ENCODE results near the gene USP32. TPM values are rescaled to one million over a fixed set of nuclear protein-coding genes. Genes with fewer than 3 reads are reported as not detected.

The USP32 gene
- total RNA-seq, 1 donor from 2014 or later, result 59.6 TPM

- no peak overlapping the region for H3K27ac Mint-ChIP-seq (ENCODE audit: unreplicated experiment)
- H3K4me1 Mint-ChIP-seq (ENCODE audit: low read depth, unreplicated experiment), result peaks cover 5% of the 10 kb centered on the region
Observed at GRCh38 chr17:60353773-60354172, 38.2 kb downstream of the USP32 start.

DNA sequence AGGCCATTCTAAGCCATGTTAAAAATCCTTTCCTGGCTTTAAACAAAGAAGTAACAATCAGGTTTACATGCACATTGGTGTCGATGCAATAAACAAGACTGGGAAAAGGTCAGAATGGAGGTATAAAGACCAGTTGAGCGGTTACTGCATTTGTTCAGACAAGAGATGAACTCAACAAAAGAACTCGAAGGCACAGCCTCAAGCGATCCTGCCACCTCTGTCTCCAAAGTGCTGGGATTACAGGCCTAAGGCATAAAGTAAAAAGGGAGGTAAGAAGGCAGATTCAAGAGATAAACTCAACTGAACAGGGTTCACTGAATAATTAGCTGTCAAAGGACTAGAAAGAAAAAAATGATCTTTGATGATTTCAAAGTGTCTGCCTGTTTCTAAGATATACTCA lies 39.4 kb downstream of the USP32 start:
- no peaks in the 10 kb centered on the region for H3K36me3 Mint-ChIP-seq (ENCODE audit: unreplicated experiment)
- no peak overlapping the region for H3K4me3 Mint-ChIP-seq (ENCODE audit: unreplicated experiment)
- TF ChIP-seq, protein P1, sequence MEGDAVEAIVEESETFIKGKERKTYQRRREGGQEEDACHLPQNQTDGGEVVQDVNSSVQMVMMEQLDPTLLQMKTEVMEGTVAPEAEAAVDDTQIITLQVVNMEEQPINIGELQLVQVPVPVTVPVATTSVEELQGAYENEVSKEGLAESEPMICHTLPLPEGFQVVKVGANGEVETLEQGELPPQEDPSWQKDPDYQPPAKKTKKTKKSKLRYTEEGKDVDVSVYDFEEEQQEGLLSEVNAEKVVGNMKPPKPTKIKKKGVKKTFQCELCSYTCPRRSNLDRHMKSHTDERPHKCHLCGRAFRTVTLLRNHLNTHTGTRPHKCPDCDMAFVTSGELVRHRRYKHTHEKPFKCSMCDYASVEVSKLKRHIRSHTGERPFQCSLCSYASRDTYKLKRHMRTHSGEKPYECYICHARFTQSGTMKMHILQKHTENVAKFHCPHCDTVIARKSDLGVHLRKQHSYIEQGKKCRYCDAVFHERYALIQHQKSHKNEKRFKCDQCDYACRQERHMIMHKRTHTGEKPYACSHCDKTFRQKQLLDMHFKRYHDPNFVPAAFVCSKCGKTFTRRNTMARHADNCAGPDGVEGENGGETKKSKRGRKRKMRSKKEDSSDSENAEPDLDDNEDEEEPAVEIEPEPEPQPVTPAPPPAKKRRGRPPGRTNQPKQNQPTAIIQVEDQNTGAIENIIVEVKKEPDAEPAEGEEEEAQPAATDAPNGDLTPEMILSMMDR (IDR thresholded peaks at IDR 0.05; ENCODE audit: partially characterized antibody, unreplicated experiment), result no peak
- peaks cover 2% of the 10 kb centered on the region for H3K9me3 Mint-ChIP-seq (ENCODE audit: unreplicated experiment)
- H3K27ac Mint-ChIP-seq (ENCODE audit: unreplicated experiment), result no peak overlapping the region
- H3K4me1 Mint-ChIP-seq (ENCODE audit: low read depth, unreplicated experiment), result peaks cover 5% of the 10 kb centered on the region
- DNase-seq, result no peak
- peaks cover 1% of the 10 kb centered on the region for H3K27me3 Mint-ChIP-seq (ENCODE audit: unreplicated experiment)

More at GRCh38 chr17:60353773-60354172, 38.2 kb downstream of the USP32 start:
- no peaks in the 10 kb centered on the region for H3K36me3 Mint-ChIP-seq (ENCODE audit: unreplicated experiment)
- peaks cover 1% of the 10 kb centered on the region for H3K27me3 Mint-ChIP-seq (ENCODE audit: unreplicated experiment)
- H3K9me3 Mint-ChIP-seq (ENCODE audit: unreplicated experiment), result peaks cover 2% of the 10 kb centered on the region
- TF ChIP-seq, protein P1 (IDR thresholded peaks at IDR 0.05; ENCODE audit: partially characterized antibody, unreplicated experiment), result no peak
- DNase-seq, result no peak
- no peak overlapping the region for H3K4me3 Mint-ChIP-seq (ENCODE audit: unreplicated experiment)

DNA sequence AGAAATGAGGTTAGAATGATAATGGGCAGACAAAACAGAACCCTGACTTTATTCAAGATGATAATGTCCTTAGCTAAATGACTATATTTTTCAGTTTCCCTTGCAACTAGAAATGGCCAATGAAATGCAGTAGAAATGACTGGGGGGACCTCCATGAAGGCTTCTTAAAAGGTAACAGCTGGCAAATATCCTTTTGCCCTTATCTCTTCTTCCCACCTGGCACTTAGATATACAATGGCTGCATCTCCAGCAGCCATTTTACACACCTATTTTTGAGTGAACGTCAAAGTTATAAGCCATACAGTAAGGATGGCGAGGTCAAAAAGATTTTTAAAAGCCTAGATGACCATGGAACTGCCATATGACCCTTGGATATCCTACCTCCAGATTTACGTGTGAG lies 39.9 kb downstream of the USP32 start:
- Mint-ChIP-seq H3K27me3 (ENCODE audit: unreplicated experiment) (peaks cover 1% of the 10 kb centered on the region), H3K36me3 (ENCODE audit: unreplicated experiment) (no peaks in the 10 kb centered on the region), H3K4me1 (ENCODE audit: low read depth, unreplicated experiment) (peaks cover 5% of the 10 kb centered on the region), H3K9me3 (ENCODE audit: unreplicated experiment) (peaks cover 2% of the 10 kb centered on the region), H3K4me3 (ENCODE audit: unreplicated experiment) (no peak overlapping the region), H3K27ac (ENCODE audit: unreplicated experiment) (no peak overlapping the region)
- DNase-seq, result no peak
- TF ChIP-seq, protein P1 (IDR thresholded peaks at IDR 0.05; ENCODE audit: partially characterized antibody, unreplicated experiment), result no peak

GRCh38 chr17:60351012-60351695 lies 40.8 kb downstream of the USP32 start:
- H3K36me3 Mint-ChIP-seq (ENCODE audit: unreplicated experiment), result no peaks in the 10 kb centered on the region

GRCh38 chr17:60348616-60349015 lies 43.3 kb downstream of the USP32 start:
- TF ChIP-seq, protein P1 (IDR thresholded peaks at IDR 0.05; ENCODE audit: partially characterized antibody, unreplicated experiment), result no peak
- no peaks in the 10 kb centered on the region for H3K9me3 Mint-ChIP-seq (ENCODE audit: unreplicated experiment)

More at GRCh38 chr17:60351012-60351695, 40.8 kb downstream of the USP32 start:
- Mint-ChIP-seq H3K9me3 (ENCODE audit: unreplicated experiment) (no peaks in the 10 kb centered on the region), H3K4me1 (ENCODE audit: low read depth, unreplicated experiment) (peaks cover 2% of the 10 kb centered on the region), H3K4me3 (ENCODE audit: unreplicated experiment) (no peak overlapping the region), H3K27ac (ENCODE audit: unreplicated experiment) (no peak overlapping the region), H3K27me3 (ENCODE audit: unreplicated experiment) (peaks cover 1% of the 10 kb centered on the region)
- TF ChIP-seq, protein P1 (IDR thresholded peaks at IDR 0.05; ENCODE audit: partially characterized antibody, unreplicated experiment), result no peak
- no peak for DNase-seq

More at GRCh38 chr17:60348616-60349015, 43.3 kb downstream of the USP32 start:
- H3K27ac Mint-ChIP-seq (ENCODE audit: unreplicated experiment), result no peak overlapping the region
- no peak overlapping the region for H3K4me3 Mint-ChIP-seq (ENCODE audit: unreplicated experiment)
- no peaks in the 10 kb centered on the region for H3K36me3 Mint-ChIP-seq (ENCODE audit: unreplicated experiment)
- H3K4me1 Mint-ChIP-seq (ENCODE audit: low read depth, unreplicated experiment), result no peaks in the 10 kb centered on the region
- no peak for DNase-seq
- peaks cover 1% of the 10 kb centered on the region for H3K27me3 Mint-ChIP-seq (ENCODE audit: unreplicated experiment)
